ENCODE data around the gene UBXN11.
"Not testable (repeated sequence)": the region's sequence is repeated elsewhere in the genome, so short reads cannot be mapped to it uniquely, and the experiment has no call there.

UBXN11 gene

DNA sequence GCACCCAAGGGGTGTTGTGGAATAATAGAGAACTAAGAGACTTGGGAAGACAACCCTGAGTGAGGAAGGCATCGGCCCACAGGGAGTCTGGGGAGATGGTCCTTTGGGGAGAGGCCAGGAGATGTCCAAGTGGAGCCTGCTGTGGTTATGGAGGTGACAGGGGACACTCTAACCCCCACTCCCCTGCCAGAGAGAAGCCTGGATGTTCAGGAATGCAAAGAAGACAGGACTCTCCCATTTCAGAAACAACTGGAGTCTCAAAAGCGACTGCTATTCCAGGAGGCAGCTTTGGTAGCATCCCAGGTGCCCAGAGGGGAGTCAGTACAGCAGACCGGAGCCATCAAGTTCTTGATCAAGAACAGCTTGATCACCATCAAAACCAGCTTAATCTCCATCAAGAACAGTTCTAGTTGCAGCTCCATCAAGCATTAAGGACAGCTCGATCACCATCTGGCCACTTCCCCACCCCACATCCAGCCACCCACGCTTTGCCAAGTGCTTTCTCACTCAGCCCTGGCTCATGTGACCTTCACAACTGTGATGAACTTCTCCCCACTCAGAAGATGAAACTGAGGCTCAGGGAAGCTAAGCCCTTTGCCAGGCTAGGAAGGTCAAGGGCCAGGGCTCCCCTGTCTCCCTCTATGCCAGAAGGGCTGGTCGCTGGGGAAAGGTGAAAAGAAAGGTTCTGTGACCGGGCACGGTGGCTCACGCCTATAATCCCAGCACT lies 12.1 kb upstream of the UBXN11 start:
- no peak overlapping the region for H3K9ac ChIP-seq (ENCODE audit: low read length)
- H3K4me3 ChIP-seq (ENCODE audit: low read depth, low read length): no peak overlapping the region
- H3K27me3 ChIP-seq (ENCODE audit: control insufficient read depth, insufficient read depth, low read length): no peaks in the 10 kb centered on the region
- H3K27ac ChIP-seq (ENCODE audit: low read depth, low read length): no peak overlapping the region
- peaks cover 15% of the 10 kb centered on the region for H3K36me3 ChIP-seq (ENCODE audit: control insufficient read depth, insufficient read depth, low read length)
- no peaks in the 10 kb centered on the region for H3K9me3 ChIP-seq (ENCODE audit: control insufficient read depth, insufficient read depth, low read depth, low read length)
- H3K4me1 ChIP-seq (ENCODE audit: control insufficient read depth, insufficient read depth, low read length): peaks cover 24% of the 10 kb centered on the region

DNA sequence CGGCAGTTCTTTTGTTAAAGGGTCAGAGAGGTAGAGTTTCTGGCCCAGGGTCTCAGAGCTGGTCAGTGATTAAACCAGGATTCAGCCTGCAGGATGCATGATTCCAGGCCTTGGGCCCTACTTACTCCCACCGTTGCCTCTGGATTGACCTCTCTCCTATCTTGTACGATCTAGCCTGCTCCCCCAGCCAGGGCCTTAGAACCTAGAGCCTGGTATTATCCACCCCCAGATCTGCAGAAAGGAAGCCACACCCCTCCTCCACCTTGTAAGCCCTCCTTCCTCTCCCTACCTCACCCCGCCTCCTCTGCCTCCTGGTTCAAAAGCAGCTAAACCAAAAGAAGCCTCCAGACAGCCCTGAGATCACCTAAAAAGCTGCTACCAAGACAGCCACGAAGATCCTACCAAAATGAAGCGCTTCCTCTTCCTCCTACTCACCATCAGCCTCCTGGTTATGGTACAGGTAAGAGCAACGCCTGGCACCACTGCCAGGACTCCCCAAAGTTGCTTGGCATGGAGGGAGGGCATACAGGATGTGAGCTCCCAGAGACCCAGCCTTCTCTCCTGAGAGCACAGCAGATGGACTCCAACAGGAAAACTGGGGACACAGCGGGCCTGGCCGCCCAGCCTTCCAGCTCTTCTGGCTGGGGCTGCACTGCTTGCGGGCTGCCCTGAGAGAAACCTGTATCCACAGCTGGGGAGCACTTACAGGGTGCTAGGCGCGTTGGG lies 11.3 kb upstream of the UBXN11 start, which contains the start of gene CD52:
Gene CD52 (plus strand): TSS at position 347 of the 726 bp plus-strand sequence. CDS start 60 bp downstream, at position 407.
- H3K4me1 ChIP-seq (ENCODE audit: control insufficient read depth, insufficient read depth, low read length): peaks cover 24% of the 10 kb centered on the region
- H3K9ac ChIP-seq (ENCODE audit: low read length): no peak within 1 kb of the TSS
- no peak within 1 kb of the TSS for H3K27ac ChIP-seq (ENCODE audit: low read depth, low read length)
- H3K9me3 ChIP-seq (ENCODE audit: control insufficient read depth, insufficient read depth, low read depth, low read length): no peaks in the 10 kb centered on the region
- peaks cover 11% of the 10 kb centered on the region for H3K36me3 ChIP-seq (ENCODE audit: control insufficient read depth, insufficient read depth, low read length)
- H3K4me3 ChIP-seq (ENCODE audit: low read depth, low read length): no peak within 1 kb of the TSS
- H3K27me3 ChIP-seq (ENCODE audit: control insufficient read depth, insufficient read depth, low read length): no peaks in the 10 kb centered on the region

DNA sequence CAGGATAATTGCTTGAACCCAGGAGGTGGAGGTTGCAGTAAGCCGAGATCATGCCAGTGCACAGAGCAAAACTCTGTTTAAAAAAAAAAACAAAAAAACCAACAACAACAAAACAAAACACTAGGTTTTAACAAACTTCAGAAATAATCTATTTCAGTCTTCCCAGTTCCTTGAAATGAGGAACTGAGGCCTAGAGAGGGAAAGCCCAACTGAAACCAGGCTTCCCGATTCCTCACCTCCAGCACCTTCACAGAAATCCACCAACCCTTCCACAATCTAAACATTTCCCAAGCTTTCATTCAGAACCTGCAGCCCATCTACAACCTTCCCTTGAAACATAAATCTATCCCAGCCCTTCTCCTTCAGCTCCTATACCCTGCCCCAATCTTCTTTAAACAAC lies 10.7 kb upstream of the UBXN11 start:
- no peak overlapping the region for H3K4me3 ChIP-seq (ENCODE audit: low read depth, low read length)
- H3K36me3 ChIP-seq (ENCODE audit: control insufficient read depth, insufficient read depth, low read length): peaks cover 5% of the 10 kb centered on the region; the same call in 1 of the 2 replicates
- H3K9me3 ChIP-seq (ENCODE audit: control insufficient read depth, insufficient read depth, low read depth, low read length): no peaks in the 10 kb centered on the region
- peaks cover 24% of the 10 kb centered on the region for H3K4me1 ChIP-seq (ENCODE audit: control insufficient read depth, insufficient read depth, low read length)
- no peaks in the 10 kb centered on the region for H3K27me3 ChIP-seq (ENCODE audit: control insufficient read depth, insufficient read depth, low read length)
- H3K27ac ChIP-seq (ENCODE audit: low read depth, low read length): no peak overlapping the region
- no peak overlapping the region for H3K9ac ChIP-seq (ENCODE audit: low read length)

DNA sequence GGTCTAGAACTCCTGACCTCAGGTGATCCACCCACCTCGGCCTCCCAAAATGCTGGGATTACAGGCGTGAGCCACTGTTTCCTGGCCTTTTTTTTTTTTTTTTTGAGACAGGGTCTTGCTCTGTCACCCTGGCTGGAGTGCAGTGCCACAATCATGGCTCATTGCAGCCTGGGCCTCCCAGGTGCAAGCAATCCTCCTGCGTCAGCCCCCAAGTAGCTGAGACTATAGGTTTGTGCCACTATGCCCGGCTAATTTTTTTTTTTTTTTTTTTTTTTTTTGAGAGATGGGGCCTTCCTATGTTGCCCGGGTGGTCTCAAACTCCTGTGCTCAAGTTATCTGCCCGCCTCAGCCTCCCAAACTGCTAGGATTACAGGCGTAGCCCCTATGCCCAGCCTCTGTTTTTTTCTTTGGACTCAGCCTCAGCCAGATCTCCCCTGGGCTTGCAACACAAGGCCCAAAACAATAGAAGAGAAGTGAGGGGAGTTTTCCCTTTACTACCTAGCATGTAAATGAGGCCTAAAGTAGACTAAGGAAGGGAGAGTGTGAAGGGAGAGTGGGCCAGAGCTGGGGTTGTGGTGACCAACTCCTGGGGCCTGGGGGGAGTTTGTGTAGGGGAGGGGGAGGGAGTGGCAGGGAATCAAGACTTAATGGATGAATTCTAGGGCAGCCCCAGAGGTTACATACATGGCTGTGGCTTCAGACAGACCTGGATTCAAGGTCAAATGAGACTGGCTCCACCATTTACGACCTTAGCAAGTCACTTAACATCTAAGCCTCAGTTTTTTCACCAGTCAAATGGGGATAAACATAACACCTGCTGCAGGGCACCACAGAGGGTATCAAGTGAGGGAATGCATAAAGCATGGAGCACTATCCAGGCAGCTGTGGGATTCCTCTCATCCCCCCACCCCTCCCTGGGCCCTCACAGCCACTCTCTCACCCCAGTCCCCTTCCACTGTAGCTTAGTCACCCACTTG lies 9.7 kb upstream of the UBXN11 start:
- H3K4me3 ChIP-seq (ENCODE audit: low read depth, low read length): no peak overlapping the region
- no peak overlapping the region for H3K9ac ChIP-seq (ENCODE audit: low read length)
- H3K27me3 ChIP-seq (ENCODE audit: control insufficient read depth, insufficient read depth, low read length): no peaks in the 10 kb centered on the region
- no peaks in the 10 kb centered on the region for H3K9me3 ChIP-seq (ENCODE audit: control insufficient read depth, insufficient read depth, low read depth, low read length)
- H3K4me1 ChIP-seq (ENCODE audit: control insufficient read depth, insufficient read depth, low read length): peaks cover 22% of the 10 kb centered on the region
- no peaks in the 10 kb centered on the region for H3K36me3 ChIP-seq (ENCODE audit: control insufficient read depth, insufficient read depth, low read length)
- no peak overlapping the region for H3K27ac ChIP-seq (ENCODE audit: low read depth, low read length)

DNA sequence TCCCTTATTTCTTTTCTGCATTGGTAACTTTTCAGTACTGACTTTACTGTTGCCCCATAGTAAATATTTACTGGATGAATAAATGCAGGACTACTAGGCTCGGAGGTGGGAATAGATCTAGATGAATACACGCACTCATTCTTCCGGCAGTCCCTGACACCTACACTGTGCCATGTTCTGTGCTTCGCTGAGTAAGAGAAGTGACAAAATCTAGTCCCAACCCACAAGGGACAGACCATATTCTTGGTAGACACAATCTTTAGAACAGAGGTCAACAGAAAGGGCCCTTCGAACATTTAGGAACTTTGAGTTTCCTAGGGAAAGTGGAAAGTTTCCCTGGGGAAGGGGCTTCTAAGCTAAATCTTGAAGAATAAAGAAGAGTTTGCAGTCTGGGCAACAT lies 8.1 kb upstream of the UBXN11 start:
- H3K9me3 ChIP-seq (ENCODE audit: control insufficient read depth, insufficient read depth, low read depth, low read length): no peaks in the 10 kb centered on the region
- no peak overlapping the region for H3K27ac ChIP-seq (ENCODE audit: low read depth, low read length)
- peaks cover 20% of the 10 kb centered on the region for H3K4me1 ChIP-seq (ENCODE audit: control insufficient read depth, insufficient read depth, low read length)
- no peaks in the 10 kb centered on the region for H3K27me3 ChIP-seq (ENCODE audit: control insufficient read depth, insufficient read depth, low read length)
- H3K4me3 ChIP-seq (ENCODE audit: low read depth, low read length): no peak overlapping the region
- H3K9ac ChIP-seq (ENCODE audit: low read length): no peak overlapping the region
- H3K36me3 ChIP-seq (ENCODE audit: control insufficient read depth, insufficient read depth, low read length): no peaks in the 10 kb centered on the region

DNA sequence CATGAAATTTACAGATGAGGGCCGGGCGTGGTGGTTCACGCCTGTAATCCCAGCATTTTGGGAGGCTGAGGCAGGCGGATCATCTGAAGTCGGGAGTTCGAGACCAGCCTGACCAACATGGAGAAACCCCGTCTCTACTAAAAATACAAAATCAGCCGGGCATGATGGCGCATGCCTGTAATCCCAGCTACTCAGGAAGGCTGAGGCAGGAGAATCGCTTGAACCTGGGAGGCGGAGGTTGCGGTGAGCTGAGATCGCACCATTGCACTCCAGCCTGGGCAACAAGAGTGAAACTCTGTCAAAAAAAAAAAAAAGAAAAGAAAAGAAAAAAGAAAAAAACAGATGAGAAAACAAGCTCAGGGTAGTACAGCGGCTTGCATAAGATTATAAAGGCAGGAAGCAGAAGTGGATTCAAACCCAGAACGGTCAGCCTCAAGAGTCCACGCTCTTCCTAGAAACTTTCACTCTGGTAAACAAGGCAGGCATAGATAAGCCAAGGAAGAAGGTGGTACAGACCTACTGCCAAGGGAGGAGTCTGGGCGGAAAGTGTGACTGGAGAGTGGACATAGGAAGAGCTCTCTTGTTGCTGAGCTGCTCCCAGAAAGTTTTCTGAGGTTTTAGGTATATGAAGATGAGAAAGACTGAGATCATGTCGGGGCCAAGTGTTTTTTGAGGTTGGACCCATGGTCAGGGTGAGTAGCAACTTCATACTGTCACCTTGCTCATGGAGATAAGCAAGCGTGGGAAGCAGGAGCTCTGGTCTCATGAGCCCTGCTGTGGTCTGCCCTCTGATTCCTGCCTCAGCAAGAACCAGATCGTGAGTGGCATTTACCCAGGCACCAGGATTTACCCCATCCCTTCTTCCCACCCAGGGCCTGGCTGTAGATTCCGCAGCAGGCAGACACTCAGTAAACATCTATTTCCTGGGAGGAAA lies 1.8 kb upstream of the UBXN11 start:
- not testable (repeated sequence) for H3K36me3 ChIP-seq (ENCODE audit: control insufficient read depth, insufficient read depth, low read length); H3K9me3 ChIP-seq (ENCODE audit: control insufficient read depth, insufficient read depth, low read depth, low read length); H3K27me3 ChIP-seq (ENCODE audit: control insufficient read depth, insufficient read depth, low read length); H3K27ac ChIP-seq (ENCODE audit: low read depth, low read length); H3K4me3 ChIP-seq (ENCODE audit: low read depth, low read length); H3K9ac ChIP-seq (ENCODE audit: low read length)
- peaks cover 11% of the 10 kb centered on the region; the same call in 1 of the 2 replicates for H3K4me1 ChIP-seq (ENCODE audit: control insufficient read depth, insufficient read depth, low read length)

DNA sequence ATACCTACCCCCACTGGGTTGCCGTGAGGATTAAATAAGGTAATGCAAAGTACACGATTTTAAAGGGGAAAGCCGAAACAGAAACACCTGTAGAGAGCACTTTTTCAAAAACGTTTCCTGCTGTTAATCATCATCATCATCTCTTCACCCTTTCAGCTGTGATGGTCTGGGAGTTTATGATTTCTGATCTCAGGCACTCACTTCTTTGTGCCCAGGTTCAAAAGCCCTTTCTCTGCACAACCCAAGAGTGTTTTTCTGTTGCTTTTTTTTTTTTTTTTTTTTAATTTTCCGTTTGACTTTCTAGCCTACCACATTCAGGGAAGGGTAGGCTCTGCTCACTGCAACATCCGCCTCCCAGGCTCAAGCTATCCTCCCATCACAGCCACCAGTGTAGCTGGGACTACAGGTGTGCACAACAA lies 936 bp upstream of the UBXN11 start:
- Histone ChIP-seq H3K36me3 (ENCODE audit: control insufficient read depth, insufficient read depth, low read length) (no peaks in the 10 kb centered on the region), H3K4me3 (ENCODE audit: low read depth, low read length) (peak overlapping the region; percentile 64), H3K9me3 (ENCODE audit: control insufficient read depth, insufficient read depth, low read depth, low read length) (no peaks in the 10 kb centered on the region), H3K9ac (ENCODE audit: low read length) (peak overlapping the region; percentile 75), H3K27me3 (ENCODE audit: control insufficient read depth, insufficient read depth, low read length) (no peaks in the 10 kb centered on the region), H3K27ac (ENCODE audit: low read depth, low read length) (no peak overlapping the region), H3K4me1 (ENCODE audit: control insufficient read depth, insufficient read depth, low read length) (peaks cover 11% of the 10 kb centered on the region; the same call in 1 of the 2 replicates)

DNA sequence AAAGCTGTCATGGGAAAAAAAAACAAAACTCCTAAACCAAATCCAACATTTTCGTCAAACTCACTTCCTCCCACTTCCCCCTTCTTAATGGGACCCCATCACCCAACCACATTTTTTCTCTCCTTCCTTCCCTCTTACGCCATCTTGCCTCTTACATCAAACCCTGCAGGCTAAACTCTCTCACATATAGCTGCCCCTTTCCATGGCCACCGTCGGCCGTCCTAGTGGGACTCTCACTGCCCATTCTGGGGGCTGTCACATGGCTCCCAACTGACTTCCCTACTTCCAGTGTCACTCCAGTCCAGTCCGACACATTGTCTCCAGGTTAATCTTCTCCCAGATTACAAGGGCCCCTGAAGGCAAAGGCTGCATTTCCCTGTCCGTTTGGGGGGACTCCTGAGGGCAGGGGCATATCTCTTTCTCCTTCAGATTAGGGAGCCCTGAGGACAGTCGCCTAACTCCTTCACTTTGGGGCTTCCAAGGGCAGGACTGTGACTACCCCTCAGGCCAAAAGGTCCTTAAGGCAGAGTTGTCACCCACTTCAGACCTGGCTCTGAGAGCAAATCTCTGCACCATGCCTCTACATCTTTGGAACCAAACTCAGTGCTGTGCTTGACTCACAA lies 658 bp downstream of the UBXN11 start:
- peak overlapping the region; percentile 94 for H3K4me3 ChIP-seq (ENCODE audit: low read depth, low read length)
- H3K27me3 ChIP-seq (ENCODE audit: control insufficient read depth, insufficient read depth, low read length): no peaks in the 10 kb centered on the region
- H3K4me1 ChIP-seq (ENCODE audit: control insufficient read depth, insufficient read depth, low read length): peaks cover 11% of the 10 kb centered on the region; the same call in 1 of the 2 replicates
- H3K9ac ChIP-seq (ENCODE audit: low read length): peak overlapping the region; percentile 88
- H3K27ac ChIP-seq (ENCODE audit: low read depth, low read length): no peak overlapping the region
- no peaks in the 10 kb centered on the region for H3K36me3 ChIP-seq (ENCODE audit: control insufficient read depth, insufficient read depth, low read length)
- H3K9me3 ChIP-seq (ENCODE audit: control insufficient read depth, insufficient read depth, low read depth, low read length): no peaks in the 10 kb centered on the region

DNA sequence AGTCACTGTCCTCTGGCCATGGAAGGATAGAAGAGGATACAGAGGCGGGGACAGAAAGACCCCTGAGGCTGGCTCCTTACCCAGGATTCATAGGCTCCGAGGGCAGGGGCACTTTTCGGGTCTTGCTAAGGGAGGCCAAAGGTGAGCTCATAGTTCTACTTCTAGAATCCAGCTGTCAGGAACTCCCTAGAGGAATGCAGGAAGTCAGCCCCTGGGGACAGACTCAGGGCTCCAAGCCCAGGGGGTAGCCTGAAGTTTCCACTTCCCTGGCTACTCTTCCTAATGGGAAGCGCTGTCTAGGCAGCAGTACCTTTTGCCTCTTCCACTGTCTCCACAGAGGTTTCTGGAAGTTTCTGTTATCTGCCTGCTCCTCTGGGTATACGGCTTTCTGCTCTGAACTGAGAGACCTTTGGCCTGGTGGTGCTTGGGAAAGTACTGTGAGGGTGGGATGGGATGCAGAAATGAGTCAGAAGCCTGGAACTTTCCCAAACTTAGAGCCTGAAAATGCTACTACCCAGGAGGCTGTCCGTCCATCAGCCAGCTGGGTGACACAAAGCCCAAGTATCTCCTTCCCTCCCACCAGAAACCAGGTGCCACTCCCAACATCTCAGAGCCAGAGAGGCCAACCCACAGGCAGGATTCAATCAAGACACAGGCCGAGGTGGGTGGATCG lies 3.6 kb downstream of the UBXN11 start:
- H3K9me3 ChIP-seq (ENCODE audit: control insufficient read depth, insufficient read depth, low read depth, low read length): no peaks in the 10 kb centered on the region

More for the DNA sequence above, 3.6 kb downstream of the UBXN11 start:
- peaks cover 11% of the 10 kb centered on the region; the same call in 1 of the 2 replicates for H3K4me1 ChIP-seq (ENCODE audit: control insufficient read depth, insufficient read depth, low read length)
- no peaks in the 10 kb centered on the region for H3K36me3 ChIP-seq (ENCODE audit: control insufficient read depth, insufficient read depth, low read length)
- H3K27me3 ChIP-seq (ENCODE audit: control insufficient read depth, insufficient read depth, low read length): no peaks in the 10 kb centered on the region
- no peak overlapping the region for H3K4me3 ChIP-seq (ENCODE audit: low read depth, low read length)
- no peak overlapping the region for H3K27ac ChIP-seq (ENCODE audit: low read depth, low read length)
- H3K9ac ChIP-seq (ENCODE audit: low read length): peak overlapping the region; percentile 5
